Measurements from ENCODE around the gene MACROD1.
A peak's percentile ranks its signal among the peaks of the same experiment; 100 is the strongest.

Gene MACROD1

GRCh38 chr11:64059339-64060140 is 106.4 kb downstream of the MACROD1 start:
- Mint-ChIP-seq H3K36me3 (ENCODE audit: low read depth) (no peaks in the 10 kb centered on the region), H3K9me3 (no peaks in the 10 kb centered on the region), H3K27me3 (ENCODE audit: low read depth) (peaks cover 20% of the 10 kb centered on the region), H3K27ac (no peak overlapping the region), H3K4me1 (peaks cover 30% of the 10 kb centered on the region), H3K4me3 (no peak overlapping the region)
- TF ChIP-seq CTCF (IDR thresholded peaks at IDR 0.05; ENCODE audit: unreplicated experiment in 3 of 3) = no peak

- H3K4me3 Mint-ChIP-seq = no peak overlapping the region
- no peak for TF ChIP-seq CTCF (IDR thresholded peaks at IDR 0.05; ENCODE audit: unreplicated experiment in 3 of 3)
- H3K27ac Mint-ChIP-seq = no peak overlapping the region
- no peaks in the 10 kb centered on the region for H3K36me3 Mint-ChIP-seq (ENCODE audit: low read depth)
- H3K27me3 Mint-ChIP-seq (ENCODE audit: low read depth) = peaks cover 13% of the 10 kb centered on the region
- H3K9me3 Mint-ChIP-seq = no peaks in the 10 kb centered on the region
- peaks cover 33% of the 10 kb centered on the region for H3K4me1 Mint-ChIP-seq
Observed at GRCh38 chr11:64058494-64058893, 107.4 kb downstream of the MACROD1 start.

GRCh38 chr11:64057890-64058289 is 108.0 kb downstream of the MACROD1 start:
- Mint-ChIP-seq H3K4me3 (no peak overlapping the region), H3K4me1 (peaks cover 34% of the 10 kb centered on the region), H3K9me3 (no peaks in the 10 kb centered on the region), H3K27ac (no peak overlapping the region), H3K36me3 (ENCODE audit: low read depth) (no peaks in the 10 kb centered on the region), H3K27me3 (ENCODE audit: low read depth) (peaks cover 8% of the 10 kb centered on the region)
- no peak for TF ChIP-seq CTCF (IDR thresholded peaks at IDR 0.05; ENCODE audit: unreplicated experiment in 3 of 3)

- no peaks in the 10 kb centered on the region for H3K9me3 Mint-ChIP-seq
- H3K27ac Mint-ChIP-seq = peak overlapping the region in 1 of 3 experiments; percentile 31
- H3K4me1 Mint-ChIP-seq = peaks cover 34% of the 10 kb centered on the region
- H3K27me3 Mint-ChIP-seq (ENCODE audit: low read depth) = peaks cover 7% of the 10 kb centered on the region
- H3K4me3 Mint-ChIP-seq = no peak overlapping the region
- H3K36me3 Mint-ChIP-seq (ENCODE audit: low read depth) = no peaks in the 10 kb centered on the region
- no peak for TF ChIP-seq CTCF (IDR thresholded peaks at IDR 0.05; ENCODE audit: unreplicated experiment in 3 of 3)
Observed at GRCh38 chr11:64056861-64057260, 109.1 kb downstream of the MACROD1 start.

- H3K4me1 Mint-ChIP-seq = peaks cover 32% of the 10 kb centered on the region
- no peak overlapping the region for H3K4me3 Mint-ChIP-seq
- no peaks in the 10 kb centered on the region for H3K9me3 Mint-ChIP-seq
- peaks cover 6% of the 10 kb centered on the region for H3K27me3 Mint-ChIP-seq (ENCODE audit: low read depth)
- no peaks in the 10 kb centered on the region for H3K36me3 Mint-ChIP-seq (ENCODE audit: low read depth)
- H3K27ac Mint-ChIP-seq = peak overlapping the region in 2 of 3 experiments; percentile 28 to 53
- no peak for TF ChIP-seq CTCF (IDR thresholded peaks at IDR 0.05; ENCODE audit: unreplicated experiment in 3 of 3)
Observed at GRCh38 chr11:64056213-64056785, 109.6 kb downstream of the MACROD1 start.

Data from nephron (organoid).